Glutamatergic neuron (in vitro differentiated cells): ENCODE data around the gene ANKMY1. TPM values are rescaled to one million over a fixed set of nuclear protein-coding genes. Genes with fewer than 3 reads are reported as not detected.

Experiments used
- DNase-seq: peaks from one replicate; pipeline ENCODE4 v3.0.0; 2022
- H3K27ac Mint-ChIP-seq: one replicate; pipeline ENCODE4 v1.8.0; 2020; ENCODE audit warnings: mild to moderate bottlenecking, mixed read lengths, inconsistent platforms; ENCODE audit not compliant: unreplicated experiment
- H3K27me3 Mint-ChIP-seq: one replicate; pipeline ENCODE4 v1.8.0; 2020; ENCODE audit warnings: mild to moderate bottlenecking, moderate library complexity, mixed read lengths, inconsistent platforms; ENCODE audit not compliant: unreplicated experiment
- H3K36me3 Mint-ChIP-seq: one replicate; pipeline ENCODE4 v1.8.0; 2020; ENCODE audit warnings: mild to moderate bottlenecking, mixed read lengths, inconsistent platforms; ENCODE audit not compliant: unreplicated experiment
- H3K4me1 Mint-ChIP-seq: one replicate; pipeline ENCODE4 v1.8.0; 2020; ENCODE audit warnings: mild to moderate bottlenecking, low read depth, mixed read lengths, inconsistent platforms; ENCODE audit not compliant: unreplicated experiment
- H3K4me3 Mint-ChIP-seq: one replicate; pipeline ENCODE4 v1.8.0; 2020; ENCODE audit warnings: mild to moderate bottlenecking, mixed read lengths, inconsistent platforms; ENCODE audit not compliant: unreplicated experiment
- H3K9me3 Mint-ChIP-seq: one replicate; pipeline ENCODE4 v1.8.0; 2020; ENCODE audit warnings: mild to moderate bottlenecking, moderate library complexity, mixed read lengths, inconsistent platforms; ENCODE audit not compliant: unreplicated experiment
- total RNA-seq: library from RNA; stranded (reverse); fragmentation: NEBNext Ultra II Directional; extraction: Animal tissue kit (Norgen Biotek cat#: 25700); gene quantifications from one replicate; pipeline ENCODE4 v1.2.1, GENCODE V29; 2021; ENCODE audit not compliant: unreplicated experiment
- TF ChIP-seq, protein P1 (sequence below): fragments of 200-600 bp; sonication (generic); IDR thresholded peaks from one replicate; pipeline ENCODE4 v1.5.0; 2021; ENCODE audit not compliant: partially characterized antibody, unreplicated experiment

ANKMY1 gene
- total RNA-seq, 1 donor from 2014 or later = 9.0 TPM

GRCh38 chr2:240568678-240569522 is 11.1 kb upstream of the ANKMY1 start:
- Mint-ChIP-seq H3K4me3 (peak overlapping the region; percentile 74), H3K4me1 (peaks cover 4% of the 10 kb centered on the region), H3K36me3 (no peaks in the 10 kb centered on the region), H3K27me3 (peaks cover 16% of the 10 kb centered on the region), H3K9me3 (peaks cover 6% of the 10 kb centered on the region), H3K27ac (no peak overlapping the region)
- TF ChIP-seq, protein P1, sequence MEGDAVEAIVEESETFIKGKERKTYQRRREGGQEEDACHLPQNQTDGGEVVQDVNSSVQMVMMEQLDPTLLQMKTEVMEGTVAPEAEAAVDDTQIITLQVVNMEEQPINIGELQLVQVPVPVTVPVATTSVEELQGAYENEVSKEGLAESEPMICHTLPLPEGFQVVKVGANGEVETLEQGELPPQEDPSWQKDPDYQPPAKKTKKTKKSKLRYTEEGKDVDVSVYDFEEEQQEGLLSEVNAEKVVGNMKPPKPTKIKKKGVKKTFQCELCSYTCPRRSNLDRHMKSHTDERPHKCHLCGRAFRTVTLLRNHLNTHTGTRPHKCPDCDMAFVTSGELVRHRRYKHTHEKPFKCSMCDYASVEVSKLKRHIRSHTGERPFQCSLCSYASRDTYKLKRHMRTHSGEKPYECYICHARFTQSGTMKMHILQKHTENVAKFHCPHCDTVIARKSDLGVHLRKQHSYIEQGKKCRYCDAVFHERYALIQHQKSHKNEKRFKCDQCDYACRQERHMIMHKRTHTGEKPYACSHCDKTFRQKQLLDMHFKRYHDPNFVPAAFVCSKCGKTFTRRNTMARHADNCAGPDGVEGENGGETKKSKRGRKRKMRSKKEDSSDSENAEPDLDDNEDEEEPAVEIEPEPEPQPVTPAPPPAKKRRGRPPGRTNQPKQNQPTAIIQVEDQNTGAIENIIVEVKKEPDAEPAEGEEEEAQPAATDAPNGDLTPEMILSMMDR = no peak
- peak; percentile 46 for DNase-seq

- Mint-ChIP-seq H3K4me1 (peaks cover 4% of the 10 kb centered on the region), H3K4me3 (peak within 1 kb of the TSS; percentile 89), H3K9me3 (peaks cover 6% of the 10 kb centered on the region), H3K27ac (peak within 1 kb of the TSS; percentile 73), H3K36me3 (peaks cover 4% of the 10 kb centered on the region), H3K27me3 (peaks cover 16% of the 10 kb centered on the region)
- peak; percentile 50 for DNase-seq
- TF ChIP-seq, protein P1 = no peak
Measured at GRCh38 chr2:240567872-240568677, 10.3 kb upstream of the ANKMY1 start, which contains the start of gene RNPEPL1. Gene RNPEPL1 (plus strand): TSS chr2:240568484. CDS start chr2:240568587, 103 bp downstream.

GRCh38 chr2:240567137-240567871 is 9.5 kb upstream of the ANKMY1 start:
- Mint-ChIP-seq H3K27me3 (peaks cover 16% of the 10 kb centered on the region), H3K9me3 (peaks cover 6% of the 10 kb centered on the region), H3K36me3 (peaks cover 4% of the 10 kb centered on the region), H3K4me1 (peaks cover 4% of the 10 kb centered on the region), H3K27ac (peak overlapping the region; percentile 73), H3K4me3 (peak overlapping the region; percentile 89)
- TF ChIP-seq, protein P1 = no peak
- peak; percentile 23 for DNase-seq

GRCh38 chr2:240566203-240567136 is 8.7 kb upstream of the ANKMY1 start:
- peaks cover 18% of the 10 kb centered on the region for H3K27me3 Mint-ChIP-seq
- peak overlapping the region; percentile 71 for H3K4me3 Mint-ChIP-seq
- peaks cover 4% of the 10 kb centered on the region for H3K36me3 Mint-ChIP-seq
- TF ChIP-seq, protein P1 = peak; percentile 95
- H3K4me1 Mint-ChIP-seq = peaks cover 7% of the 10 kb centered on the region
- no peak overlapping the region for H3K27ac Mint-ChIP-seq
- peak; percentile 83 for DNase-seq
- H3K9me3 Mint-ChIP-seq = peaks cover 8% of the 10 kb centered on the region
